IPS-18a (cell line): ENCODE data around the gene WNK2.

ENCODE experiments used
- H3K27ac ChIP-seq: one replicate; pipeline ENCODE4 v1.5.1; 2013; ENCODE audit warnings: low read length
- H3K27me3 ChIP-seq: one replicate; pipeline ENCODE4 v1.6.1; 2013; ENCODE audit warnings: mild to moderate bottlenecking, low read length; ENCODE audit not compliant: control insufficient read depth, insufficient read depth
- H3K36me3 ChIP-seq: one replicate; pipeline ENCODE4 v1.6.1; 2013; ENCODE audit warnings: low read depth, low read length; ENCODE audit not compliant: control insufficient read depth
- H3K4me1 ChIP-seq: one replicate; pipeline ENCODE4 v1.6.1; 2013; ENCODE audit warnings: low read depth, low read length; ENCODE audit not compliant: control insufficient read depth
- H3K4me3 ChIP-seq: one replicate; pipeline ENCODE4 v1.5.1; 2013; ENCODE audit warnings: low read length
- H3K9ac ChIP-seq: one replicate; pipeline ENCODE4 v1.6.1; 2013; ENCODE audit warnings: mild to moderate bottlenecking, low read length, moderate library complexity
- H3K9me3 ChIP-seq: one replicate; pipeline ENCODE4 v1.6.1; 2013; ENCODE audit warnings: low read depth, low read length; ENCODE audit not compliant: control insufficient read depth

The WNK2 gene

GRCh38 chr9:93301291-93301811 lies 117.4 kb downstream of the WNK2 start:
- Histone ChIP-seq H3K4me3 (no peak overlapping the region), H3K9me3 (no peaks in the 10 kb centered on the region), H3K27me3 (no peaks in the 10 kb centered on the region), H3K9ac (no peak overlapping the region), H3K4me1 (no peaks in the 10 kb centered on the region), H3K36me3 (no peaks in the 10 kb centered on the region), H3K27ac (no peak overlapping the region)

GRCh38 chr9:93301911-93302541 lies 118.1 kb downstream of the WNK2 start:
- H3K27me3 ChIP-seq: no peaks in the 10 kb centered on the region
- no peak overlapping the region for H3K9ac ChIP-seq
- no peaks in the 10 kb centered on the region for H3K9me3 ChIP-seq
- no peaks in the 10 kb centered on the region for H3K36me3 ChIP-seq
- no peak overlapping the region for H3K27ac ChIP-seq
- H3K4me3 ChIP-seq: no peak overlapping the region
- no peaks in the 10 kb centered on the region for H3K4me1 ChIP-seq

- H3K27ac ChIP-seq: no peak overlapping the region
- no peaks in the 10 kb centered on the region for H3K4me1 ChIP-seq
- no peaks in the 10 kb centered on the region for H3K36me3 ChIP-seq
- H3K9me3 ChIP-seq: no peaks in the 10 kb centered on the region
- H3K4me3 ChIP-seq: no peak overlapping the region
- no peaks in the 10 kb centered on the region for H3K27me3 ChIP-seq
- no peak overlapping the region for H3K9ac ChIP-seq
Measured at GRCh38 chr9:93302586-93303257, 118.8 kb downstream of the WNK2 start.

- H3K36me3 ChIP-seq: no peaks in the 10 kb centered on the region
- no peak overlapping the region for H3K9ac ChIP-seq
- no peaks in the 10 kb centered on the region for H3K9me3 ChIP-seq
- H3K4me3 ChIP-seq: no peak overlapping the region
- no peaks in the 10 kb centered on the region for H3K4me1 ChIP-seq
- H3K27me3 ChIP-seq: no peaks in the 10 kb centered on the region
- no peak overlapping the region for H3K27ac ChIP-seq
Measured at GRCh38 chr9:93303258-93303771, 119.4 kb downstream of the WNK2 start.

- Histone ChIP-seq H3K4me3 (no peak overlapping the region), H3K9ac (no peak overlapping the region), H3K27me3 (no peaks in the 10 kb centered on the region), H3K27ac (no peak overlapping the region), H3K36me3 (no peaks in the 10 kb centered on the region), H3K9me3 (no peaks in the 10 kb centered on the region), H3K4me1 (no peaks in the 10 kb centered on the region)
Measured at GRCh38 chr9:93303806-93304573, 120.1 kb downstream of the WNK2 start.

- H3K9ac ChIP-seq: no peak overlapping the region
- no peaks in the 10 kb centered on the region for H3K9me3 ChIP-seq
- no peak overlapping the region for H3K4me3 ChIP-seq
- no peaks in the 10 kb centered on the region for H3K4me1 ChIP-seq
- H3K27me3 ChIP-seq: no peaks in the 10 kb centered on the region
- H3K27ac ChIP-seq: no peak overlapping the region
- no peaks in the 10 kb centered on the region for H3K36me3 ChIP-seq
Measured at GRCh38 chr9:93304574-93305496, 120.9 kb downstream of the WNK2 start.

- H3K27ac ChIP-seq: no peak overlapping the region
- H3K4me3 ChIP-seq: no peak overlapping the region
- no peaks in the 10 kb centered on the region for H3K27me3 ChIP-seq
- H3K9ac ChIP-seq: no peak overlapping the region
- no peaks in the 10 kb centered on the region for H3K36me3 ChIP-seq
- no peaks in the 10 kb centered on the region for H3K4me1 ChIP-seq
- no peaks in the 10 kb centered on the region for H3K9me3 ChIP-seq
Measured at GRCh38 chr9:93305497-93306020, 121.6 kb downstream of the WNK2 start.

GRCh38 chr9:93306081-93306480 lies 122.1 kb downstream of the WNK2 start:
- H3K27ac ChIP-seq: no peak overlapping the region
- H3K4me3 ChIP-seq: no peak overlapping the region
- no peaks in the 10 kb centered on the region for H3K36me3 ChIP-seq
- no peaks in the 10 kb centered on the region for H3K4me1 ChIP-seq
- H3K27me3 ChIP-seq: no peaks in the 10 kb centered on the region
- no peak overlapping the region for H3K9ac ChIP-seq
- H3K9me3 ChIP-seq: no peaks in the 10 kb centered on the region

GRCh38 chr9:93306579-93307091 lies 122.7 kb downstream of the WNK2 start:
- Histone ChIP-seq H3K4me1 (no peaks in the 10 kb centered on the region), H3K36me3 (no peaks in the 10 kb centered on the region), H3K27ac (no peak overlapping the region), H3K4me3 (no peak overlapping the region), H3K9me3 (no peaks in the 10 kb centered on the region), H3K27me3 (no peaks in the 10 kb centered on the region), H3K9ac (no peak overlapping the region)

- H3K4me3 ChIP-seq: no peak overlapping the region
- H3K9me3 ChIP-seq: no peaks in the 10 kb centered on the region
- no peak overlapping the region for H3K27ac ChIP-seq
- no peak overlapping the region for H3K9ac ChIP-seq
- H3K4me1 ChIP-seq: no peaks in the 10 kb centered on the region
- H3K27me3 ChIP-seq: no peaks in the 10 kb centered on the region
- H3K36me3 ChIP-seq: no peaks in the 10 kb centered on the region
Measured at GRCh38 chr9:93307468-93308157, 123.7 kb downstream of the WNK2 start.
